ENCODE measurements around the gene GOSR1. TPM values are rescaled to one million over a fixed set of nuclear protein-coding genes. Genes with fewer than 3 reads are reported as not detected.
A peak's percentile ranks its signal among the peaks of the same experiment; 100 is the strongest.
"Not testable (repeated sequence)": the region's sequence is repeated elsewhere in the genome, so short reads cannot be mapped to it uniquely, and the experiment has no call there.

The GOSR1 gene
- total and polyA plus RNA-seq, 12 donors, result 7.9 to 43.9 (median 32.2) TPM

DNA sequence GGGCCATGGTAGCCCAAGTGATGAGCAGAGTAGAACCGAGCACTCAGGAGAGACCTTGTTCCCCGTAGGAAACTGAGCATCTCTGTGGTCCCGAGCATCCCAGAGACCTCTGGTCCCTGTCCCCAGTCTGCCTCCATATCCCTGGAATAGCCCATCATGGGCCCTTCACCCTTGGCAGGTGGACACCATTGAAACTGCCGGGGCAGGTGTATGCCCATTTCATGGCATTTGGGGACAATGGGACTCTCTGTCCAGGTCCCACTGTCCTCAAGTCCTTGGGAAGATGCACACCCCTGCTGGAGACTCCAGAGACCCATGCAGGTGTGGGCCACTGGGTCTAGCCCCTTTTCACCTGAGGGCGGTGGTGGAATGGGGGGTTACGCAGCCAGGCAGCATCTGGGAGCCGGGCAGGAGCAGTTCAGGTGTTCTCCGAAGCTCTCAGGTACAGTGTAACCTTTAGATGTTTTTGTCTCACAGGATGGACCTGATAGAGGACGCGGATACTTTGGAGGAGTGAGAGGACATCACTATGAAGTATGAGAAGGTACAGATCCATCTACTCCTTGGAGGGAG lies 75.9 kb downstream of the GOSR1 start:
- no peaks in the 10 kb centered on the region for H3K27me3 ChIP-seq
- H3K36me3 ChIP-seq, result no peaks in the 10 kb centered on the region
- TF ChIP-seq, protein P1, sequence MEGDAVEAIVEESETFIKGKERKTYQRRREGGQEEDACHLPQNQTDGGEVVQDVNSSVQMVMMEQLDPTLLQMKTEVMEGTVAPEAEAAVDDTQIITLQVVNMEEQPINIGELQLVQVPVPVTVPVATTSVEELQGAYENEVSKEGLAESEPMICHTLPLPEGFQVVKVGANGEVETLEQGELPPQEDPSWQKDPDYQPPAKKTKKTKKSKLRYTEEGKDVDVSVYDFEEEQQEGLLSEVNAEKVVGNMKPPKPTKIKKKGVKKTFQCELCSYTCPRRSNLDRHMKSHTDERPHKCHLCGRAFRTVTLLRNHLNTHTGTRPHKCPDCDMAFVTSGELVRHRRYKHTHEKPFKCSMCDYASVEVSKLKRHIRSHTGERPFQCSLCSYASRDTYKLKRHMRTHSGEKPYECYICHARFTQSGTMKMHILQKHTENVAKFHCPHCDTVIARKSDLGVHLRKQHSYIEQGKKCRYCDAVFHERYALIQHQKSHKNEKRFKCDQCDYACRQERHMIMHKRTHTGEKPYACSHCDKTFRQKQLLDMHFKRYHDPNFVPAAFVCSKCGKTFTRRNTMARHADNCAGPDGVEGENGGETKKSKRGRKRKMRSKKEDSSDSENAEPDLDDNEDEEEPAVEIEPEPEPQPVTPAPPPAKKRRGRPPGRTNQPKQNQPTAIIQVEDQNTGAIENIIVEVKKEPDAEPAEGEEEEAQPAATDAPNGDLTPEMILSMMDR (IDR thresholded peaks at IDR 0.05), result no peak
- no peak overlapping the region for H3K4me3 ChIP-seq
- H3K4me1 ChIP-seq, result no peaks in the 10 kb centered on the region
- DNase-seq (no peak), ATAC-seq (no peak)
- H3K9me3 ChIP-seq, result no peaks in the 10 kb centered on the region
- intact Hi-C loops (cut with DNase I), result no loop called here
- WGBS, 2 donors, result 95 to 97% methylated on average over 10 of the region's 10 CpGs
- no peak overlapping the region for H3K27ac ChIP-seq

DNA sequence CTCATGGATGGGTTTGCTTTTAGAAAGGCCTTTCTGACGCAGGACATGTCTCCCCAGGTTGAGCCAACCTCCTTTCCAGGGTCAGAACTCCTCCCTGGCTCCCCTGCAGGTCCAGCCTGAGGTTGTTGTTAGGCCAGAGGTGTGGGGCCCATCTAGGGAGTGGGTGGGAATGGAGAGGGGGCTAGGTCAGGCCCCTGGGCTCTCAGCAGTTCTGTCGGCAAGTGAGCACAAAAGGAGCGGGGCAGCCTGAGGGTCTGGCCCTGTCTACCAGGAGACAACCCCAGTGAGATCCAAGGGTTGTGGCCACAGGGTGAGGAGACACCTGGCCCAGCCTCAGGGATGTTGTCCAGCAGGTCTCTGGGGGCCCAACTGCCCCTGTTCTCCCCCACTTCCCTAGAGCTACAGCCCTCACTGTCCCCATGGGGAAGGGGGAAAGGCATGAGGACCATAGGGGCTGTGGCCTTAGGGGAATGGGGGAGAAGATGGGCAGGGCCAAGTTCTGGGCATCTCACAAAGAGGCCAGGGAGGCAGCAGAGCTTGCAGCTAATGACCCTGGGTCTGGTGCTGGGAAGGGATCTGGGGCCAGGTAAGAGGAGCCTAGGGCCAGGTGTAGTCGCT lies 76.7 kb downstream of the GOSR1 start:
- H3K4me1 ChIP-seq; DNase-seq; H3K27ac ChIP-seq; H3K27me3 ChIP-seq; H3K36me3 ChIP-seq; H3K9me3 ChIP-seq; intact Hi-C loops (cut with DNase I); ATAC-seq; H3K4me3 ChIP-seq: not testable (repeated sequence)
- 97% methylated on average over 4 of the region's 4 CpGs for WGBS, 2 donors

DNA sequence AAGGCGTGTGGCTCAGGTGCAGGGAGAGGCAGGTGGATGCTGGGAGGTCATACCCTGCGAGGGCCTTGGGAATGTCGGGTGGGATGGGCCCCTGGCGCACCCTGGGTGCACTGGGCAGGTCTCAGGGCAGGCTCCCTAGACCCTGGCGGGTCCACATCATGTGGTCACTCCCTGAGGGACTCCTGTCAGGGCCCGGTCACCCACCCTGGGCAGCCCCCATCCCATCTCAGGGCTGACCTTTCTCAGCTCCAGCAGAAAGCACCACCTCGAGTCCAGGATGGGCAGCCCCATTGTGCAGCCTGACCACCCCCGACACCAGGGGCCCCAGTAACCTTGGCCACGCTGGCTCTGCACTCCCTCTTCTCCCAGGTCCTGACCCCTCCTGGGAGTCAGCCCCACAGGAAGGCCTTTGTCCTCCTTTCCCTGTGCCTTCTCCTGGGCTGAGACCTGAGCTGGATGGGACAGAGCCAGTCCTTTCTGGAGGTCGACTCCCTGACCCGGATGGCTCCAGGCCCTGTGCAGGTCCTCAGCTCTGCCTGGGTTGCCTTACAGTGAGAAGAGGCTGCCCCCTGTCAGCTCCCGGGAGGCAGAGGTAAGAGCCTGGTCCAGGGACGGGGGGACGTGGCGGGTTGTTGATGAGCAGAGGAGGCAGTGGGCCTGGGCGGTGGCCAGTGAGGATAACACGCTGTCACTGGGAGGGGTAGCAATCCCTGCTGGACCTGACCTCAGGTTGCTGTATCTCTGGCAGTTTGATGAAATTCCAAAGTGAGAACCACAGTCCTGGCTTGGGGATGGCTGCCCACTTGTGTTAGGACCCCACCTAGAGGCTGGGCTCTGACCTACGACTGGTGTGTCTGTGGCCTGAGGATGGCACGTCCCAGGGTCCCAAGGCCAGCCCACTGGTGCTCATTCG lies 77.9 kb downstream of the GOSR1 start:
- intact Hi-C loops (cut with DNase I), result no loop called here
- Histone ChIP-seq H3K4me1 (no peaks in the 10 kb centered on the region), H3K4me3 (no peak overlapping the region), H3K9me3 (no peaks in the 10 kb centered on the region), H3K27ac (no peak overlapping the region), H3K36me3 (no peaks in the 10 kb centered on the region), H3K27me3 (no peaks in the 10 kb centered on the region)
- WGBS, 2 donors, result 80% methylated on average over 20 of the region's 20 CpGs
- TF ChIP-seq, protein P1 (IDR thresholded peaks at IDR 0.05), result peak in 7 of 9 donors; percentile 19 to 39 (median 35)
- ATAC-seq (peak in 3 of 8 donors; percentile 30 to 53 (median 36)), DNase-seq (no peak)

DNA sequence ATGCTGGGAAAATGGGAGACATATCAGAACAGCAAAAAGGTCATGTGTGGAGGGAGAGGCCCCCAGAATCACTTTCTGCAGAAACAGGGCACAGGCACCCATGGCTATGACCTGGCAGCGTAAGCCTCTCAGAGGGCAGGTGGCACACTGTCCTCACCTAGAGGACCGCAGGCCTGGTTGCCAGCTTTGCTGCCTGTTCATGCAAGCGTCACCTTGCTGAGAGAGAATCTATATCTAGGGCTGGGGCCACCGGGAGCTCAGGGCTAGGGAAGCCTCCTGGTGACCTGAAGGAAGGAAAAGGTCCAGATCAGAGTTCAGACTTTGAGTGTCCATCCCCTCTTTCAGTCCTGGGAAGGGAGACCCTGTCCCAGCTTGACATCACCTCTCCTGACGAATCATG lies 78.7 kb downstream of the GOSR1 start:
- H3K4me3 ChIP-seq, result no peak overlapping the region
- TF ChIP-seq, protein P1 (IDR thresholded peaks at IDR 0.05), result no peak
- WGBS, 2 donors, result 88 to 92% methylated on average over 5 of the region's 5 CpGs

More for the DNA sequence above, 78.7 kb downstream of the GOSR1 start:
- H3K4me1 ChIP-seq, result no peaks in the 10 kb centered on the region
- H3K27me3 ChIP-seq, result no peaks in the 10 kb centered on the region
- DNase-seq (no peak), ATAC-seq (no peak)
- H3K27ac ChIP-seq, result no peak overlapping the region
- H3K9me3 ChIP-seq, result no peaks in the 10 kb centered on the region
- no peaks in the 10 kb centered on the region for H3K36me3 ChIP-seq
- intact Hi-C loops (cut with DNase I), result no loop called here
